GM19324 (cell line): ENCODE data around the gene ZNF738.

Source experiments
- ATAC-seq: cut with Tn5 transposase; IDR thresholded peaks from one replicate; pipeline ENCODE4 v1.9.1; 2021; ENCODE audit warnings: mild to moderate bottlenecking, moderate library complexity; ENCODE audit not compliant: unreplicated experiment, low FRiP score

ZNF738 gene

GRCh38 chr19:21410166-21410565 lies 51.4 kb downstream of the ZNF738 start:
- no peak for ATAC-seq

GRCh38 chr19:21422244-21422643 lies 63.4 kb downstream of the ZNF738 start:
- no peak for ATAC-seq

GRCh38 chr19:21423057-21424041 lies 64.5 kb downstream of the ZNF738 start:
- no peak for ATAC-seq
